Ascending aorta (tissue), 2 donors: ENCODE measurements around the gene KASH5. TPM values are rescaled to one million over a fixed set of nuclear protein-coding genes. Genes with fewer than 3 reads are reported as not detected.
A peak's percentile ranks its signal among the peaks of the same experiment; 100 is the strongest.
"Not testable (repeated sequence)": the region's sequence is repeated elsewhere in the genome, so short reads cannot be mapped to it uniquely, and the experiment has no call there.

Source experiments
- DNase-seq, 2 donors: peaks; one replicate each; pipeline ENCODE4 v3.0.0-alpha.2; 2019; ENCODE audit warnings: low spot score in 2 of 2
- H3K27ac ChIP-seq, 2 donors: fragments of 200-600 bp; sonication (generic); one replicate each; pipeline ENCODE4 v1.5.1; 2016 to 2017; ENCODE audit warnings: mild to moderate bottlenecking in 1 of 2
- H3K27me3 ChIP-seq: fragments of 200-600 bp; sonication (generic); one replicate; pipeline ENCODE4 v1.5.1; 2017
- H3K36me3 ChIP-seq, 2 donors: fragments of 200-600 bp; sonication (generic); one replicate each; pipeline ENCODE4 v1.5.1; 2016
- H3K4me1 ChIP-seq, 2 donors: fragments of 200-600 bp; sonication (generic); one replicate each; pipeline ENCODE4 v1.5.1; 2016 to 2017; ENCODE audit warnings: mild to moderate bottlenecking in 1 of 2
- H3K4me3 ChIP-seq, 2 donors: fragments of 200-600 bp; sonication (generic); one replicate each; pipeline ENCODE4 v1.5.1; 2016 to 2017; ENCODE audit warnings: mild to moderate bottlenecking in 1 of 2
- H3K9me3 ChIP-seq, 2 donors: fragments of 200-600 bp; sonication (generic); one replicate each; pipeline ENCODE4 v1.5.1; 2016
- intact Hi-C: fragments of 100-400 bp; cut with DNase I; formaldehyde crosslinking; loops from one replicate; pipeline ENCODE4 v1.15.1; 2023
- total RNA-seq: library from RNA; depleted of rRNA; stranded (reverse); fragments of >200 nt; gene quantifications from one replicate; pipeline ENCODE4 v1.1.0, GENCODE V29; 2016
- TF ChIP-seq, protein P1 (sequence below), 3 experiments: fragments of 200-600 bp in 2 of 3; fragments of 450-650 bp in 1 of 3; sonication (generic) in 2 of 3; IDR thresholded peaks; one replicate each; pipeline ENCODE4 v1.5.1; 2016 to 2019; ENCODE audit warnings: antibody characterized with exemption in 3 of 3, mild to moderate bottlenecking in 1 of 3, moderate library complexity in 1 of 3

KASH5 gene
- total RNA-seq, 1 donor from 2014 or later: not detected

DNA sequence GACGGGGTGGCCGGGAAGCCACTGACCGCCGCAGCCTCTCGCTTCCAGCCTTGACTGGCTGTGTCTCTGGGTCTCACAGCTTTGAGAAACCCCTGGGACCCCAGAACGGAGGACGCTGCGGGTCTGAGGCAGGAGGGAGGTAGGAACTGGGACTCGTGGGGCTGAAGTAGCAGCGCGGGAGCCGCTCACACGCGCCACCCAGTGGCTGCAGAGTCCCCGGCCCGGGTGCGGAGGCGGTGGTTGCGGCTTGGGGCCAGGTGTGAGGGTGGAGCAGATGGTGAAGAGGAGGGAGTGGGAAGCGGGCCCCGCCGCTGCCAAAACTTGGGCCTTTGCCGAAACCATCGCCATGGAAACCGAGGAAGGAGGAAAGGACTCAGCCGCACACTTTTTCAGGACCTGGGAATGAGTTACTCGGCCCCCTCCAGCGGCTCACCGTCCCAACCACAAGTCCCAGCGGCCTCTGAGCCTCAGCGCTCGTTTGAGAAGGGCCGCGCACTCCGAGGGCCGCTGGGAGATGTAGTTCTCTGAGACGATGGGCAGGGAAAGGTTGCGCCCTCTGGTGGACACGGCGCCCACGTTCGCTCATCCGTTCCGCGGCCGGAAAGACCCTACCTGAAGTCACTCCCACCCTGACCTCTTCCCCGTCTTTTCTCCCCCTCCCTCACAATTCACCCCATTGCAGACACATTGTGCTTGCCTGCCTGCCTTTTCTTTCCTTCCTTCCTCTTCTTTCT lies 55.5 kb downstream of the KASH5 start:
- intact Hi-C loops: loop anchor here (1.0 to 2.0 kb wide), 4 partner anchors 51 to 217 kb away; partner anchors contain the start of gene DKKL1
- H3K9me3 ChIP-seq: no peaks in the 10 kb centered on the region
- H3K27ac ChIP-seq: peak overlapping the region; percentile 62 to 66
- peak overlapping the region; percentile 55 to 75 for H3K4me3 ChIP-seq
- peak; percentile 76 to 98 for DNase-seq
- TF ChIP-seq, protein P1, sequence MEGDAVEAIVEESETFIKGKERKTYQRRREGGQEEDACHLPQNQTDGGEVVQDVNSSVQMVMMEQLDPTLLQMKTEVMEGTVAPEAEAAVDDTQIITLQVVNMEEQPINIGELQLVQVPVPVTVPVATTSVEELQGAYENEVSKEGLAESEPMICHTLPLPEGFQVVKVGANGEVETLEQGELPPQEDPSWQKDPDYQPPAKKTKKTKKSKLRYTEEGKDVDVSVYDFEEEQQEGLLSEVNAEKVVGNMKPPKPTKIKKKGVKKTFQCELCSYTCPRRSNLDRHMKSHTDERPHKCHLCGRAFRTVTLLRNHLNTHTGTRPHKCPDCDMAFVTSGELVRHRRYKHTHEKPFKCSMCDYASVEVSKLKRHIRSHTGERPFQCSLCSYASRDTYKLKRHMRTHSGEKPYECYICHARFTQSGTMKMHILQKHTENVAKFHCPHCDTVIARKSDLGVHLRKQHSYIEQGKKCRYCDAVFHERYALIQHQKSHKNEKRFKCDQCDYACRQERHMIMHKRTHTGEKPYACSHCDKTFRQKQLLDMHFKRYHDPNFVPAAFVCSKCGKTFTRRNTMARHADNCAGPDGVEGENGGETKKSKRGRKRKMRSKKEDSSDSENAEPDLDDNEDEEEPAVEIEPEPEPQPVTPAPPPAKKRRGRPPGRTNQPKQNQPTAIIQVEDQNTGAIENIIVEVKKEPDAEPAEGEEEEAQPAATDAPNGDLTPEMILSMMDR (IDR thresholded peaks at IDR 0.05): peak; percentile 77 to 90 (median 78)
- peaks cover 10% of the 10 kb centered on the region for H3K27me3 ChIP-seq
- H3K36me3 ChIP-seq: peaks cover 0 to 8% of the 10 kb centered on the region in 2 donors
- no peaks in the 10 kb centered on the region for H3K4me1 ChIP-seq

DNA sequence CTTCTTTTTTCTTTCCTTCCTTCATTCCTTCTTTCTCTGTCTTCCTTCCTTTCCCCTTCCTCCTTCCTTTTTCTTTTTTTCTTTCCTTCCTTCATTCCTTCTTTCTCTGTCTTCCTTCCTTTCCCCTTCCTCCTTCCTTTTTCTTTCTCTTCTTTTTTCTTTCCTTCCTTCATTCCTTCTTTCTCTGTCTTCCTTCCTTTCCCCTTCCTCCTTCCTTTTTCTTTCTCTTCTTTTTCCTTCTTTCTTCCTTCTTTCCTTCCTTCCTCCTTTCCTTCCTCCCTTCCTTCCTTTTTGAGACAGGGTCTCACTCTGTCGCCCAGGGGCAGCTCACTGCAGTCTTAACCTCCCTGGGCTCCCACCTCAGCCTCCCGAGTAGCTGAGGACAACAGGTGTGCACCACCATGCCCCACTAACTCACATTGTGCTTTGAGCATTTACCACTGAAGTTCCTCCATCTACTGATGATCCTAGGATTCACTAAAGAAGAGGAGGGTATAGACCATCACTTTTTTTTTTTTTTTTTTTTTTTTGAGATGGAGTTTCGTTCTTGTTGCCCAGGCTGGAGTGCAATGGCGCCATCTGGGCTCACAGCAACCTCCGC lies 56.2 kb downstream of the KASH5 start:
- peak overlapping the region in 1 of 2 donors; percentile 66 for H3K27ac ChIP-seq
- DNase-seq, intact Hi-C loops, H3K4me1 ChIP-seq, H3K27me3 ChIP-seq, H3K9me3 ChIP-seq: not testable (repeated sequence)
- H3K4me3 ChIP-seq: peak overlapping the region in 1 of 2 donors; percentile 75
- peaks cover 5 to 14% of the 10 kb centered on the region in 2 donors for H3K36me3 ChIP-seq

GRCh38 chr19:49445997-49446396 lies 57.9 kb downstream of the KASH5 start:
- no peak for DNase-seq
- H3K27ac ChIP-seq: no peak overlapping the region
- peaks cover 8 to 16% of the 10 kb centered on the region in 2 donors for H3K36me3 ChIP-seq
- H3K9me3 ChIP-seq: no peaks in the 10 kb centered on the region
- H3K4me1 ChIP-seq: peaks cover 0 to 6% of the 10 kb centered on the region in 2 donors
- TF ChIP-seq, protein P1 (IDR thresholded peaks at IDR 0.05): no peak
- no peak overlapping the region for H3K4me3 ChIP-seq
- intact Hi-C loops: no loop called here
- H3K27me3 ChIP-seq: peaks cover 3% of the 10 kb centered on the region

DNA sequence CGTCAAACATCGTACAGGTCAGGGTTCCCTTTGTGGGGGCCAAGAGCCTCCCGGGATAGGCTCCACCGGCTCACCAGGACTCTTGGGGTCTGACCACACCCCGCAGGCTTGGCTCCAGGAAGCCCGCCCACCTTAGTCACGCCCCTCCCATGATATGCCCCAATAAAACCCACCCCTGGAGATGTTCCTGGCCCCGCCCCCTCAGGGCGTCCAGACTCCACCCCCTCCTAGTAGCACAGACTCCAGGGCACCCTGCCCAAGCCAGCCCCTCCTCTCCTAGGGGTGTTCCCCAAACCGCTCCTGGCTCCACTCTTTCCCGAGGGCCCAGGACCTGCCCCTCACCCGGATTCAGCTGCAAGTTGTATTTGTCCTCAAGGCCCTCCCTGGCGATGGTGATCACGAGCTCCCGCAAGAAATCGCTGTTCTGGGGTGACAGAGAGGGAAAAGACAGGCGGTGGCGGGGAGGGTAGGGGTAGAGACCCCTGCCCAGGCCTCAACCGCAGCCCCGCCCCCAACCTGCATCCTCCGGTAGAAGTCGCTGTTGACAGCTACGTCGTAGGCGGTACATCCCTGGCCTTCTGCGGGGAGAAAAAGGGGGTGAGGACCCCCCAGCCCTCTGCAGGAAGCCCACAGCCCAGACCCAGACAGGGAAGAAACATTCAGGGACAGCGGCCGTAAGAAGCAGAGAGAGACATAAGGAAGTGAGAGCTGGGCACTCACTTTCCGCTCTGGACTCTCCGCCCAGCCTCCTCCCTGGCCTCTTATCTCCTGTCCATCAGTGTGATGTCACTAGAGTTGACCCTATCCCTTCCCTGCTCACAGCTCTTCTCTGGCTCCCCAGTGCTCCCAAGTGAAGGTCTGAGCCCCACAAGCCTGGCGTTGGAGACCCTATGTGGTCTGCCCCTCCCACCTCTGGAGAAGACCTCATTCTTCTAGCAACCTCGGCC lies 59.7 kb downstream of the KASH5 start:
- no peak overlapping the region for H3K27ac ChIP-seq
- peaks cover 0 to 8% of the 10 kb centered on the region in 2 donors for H3K4me1 ChIP-seq
- peaks cover 8 to 16% of the 10 kb centered on the region in 2 donors for H3K36me3 ChIP-seq
- no peak for DNase-seq
- TF ChIP-seq, protein P1 (IDR thresholded peaks at IDR 0.05): no peak
- H3K4me3 ChIP-seq: no peak overlapping the region
- no peaks in the 10 kb centered on the region for H3K27me3 ChIP-seq
- H3K9me3 ChIP-seq: no peaks in the 10 kb centered on the region
- intact Hi-C loops: no loop called here

GRCh38 chr19:49448432-49448786 lies 60.4 kb downstream of the KASH5 start:
- TF ChIP-seq, protein P1 (IDR thresholded peaks at IDR 0.05): no peak
- intact Hi-C loops: no loop called here
- peaks cover 0 to 8% of the 10 kb centered on the region in 2 donors for H3K4me1 ChIP-seq
- DNase-seq: no peak
- H3K27me3 ChIP-seq: no peaks in the 10 kb centered on the region
- peaks cover 8 to 16% of the 10 kb centered on the region in 2 donors for H3K36me3 ChIP-seq
- no peak overlapping the region for H3K27ac ChIP-seq
- H3K4me3 ChIP-seq: no peak overlapping the region
- H3K9me3 ChIP-seq: no peaks in the 10 kb centered on the region
